T-helper 1 cell treated with Interleukin-12 subunit alpha and Interleukin-12 subunit beta and Interleukin-4 antibody, amounts not matched to agents 30 μg/mL and 1 μg/mL, for 36 hours (primary cell): ENCODE data around the gene HOXD10.

Experiments
- H3K27ac Mint-ChIP-seq: one replicate; pipeline ENCODE4 v1.8.0; 2021; ENCODE audit warnings: mild to moderate bottlenecking, mixed read lengths
- H3K27me3 Mint-ChIP-seq: one replicate; pipeline ENCODE4 v1.8.0; 2021; ENCODE audit warnings: low read depth, mixed read lengths
- H3K36me3 Mint-ChIP-seq: one replicate; pipeline ENCODE4 v1.8.0; 2021; ENCODE audit warnings: low read depth, mixed read lengths
- H3K4me1 Mint-ChIP-seq: one replicate; pipeline ENCODE4 v1.8.0; 2021; ENCODE audit warnings: low read depth, mixed read lengths
- H3K4me3 Mint-ChIP-seq: one replicate; pipeline ENCODE4 v1.8.0; 2021; ENCODE audit warnings: mild to moderate bottlenecking, moderate library complexity, mixed read lengths
- H3K9me3 Mint-ChIP-seq: one replicate; pipeline ENCODE4 v1.8.0; 2021; ENCODE audit warnings: mixed read lengths

Gene HOXD10

DNA sequence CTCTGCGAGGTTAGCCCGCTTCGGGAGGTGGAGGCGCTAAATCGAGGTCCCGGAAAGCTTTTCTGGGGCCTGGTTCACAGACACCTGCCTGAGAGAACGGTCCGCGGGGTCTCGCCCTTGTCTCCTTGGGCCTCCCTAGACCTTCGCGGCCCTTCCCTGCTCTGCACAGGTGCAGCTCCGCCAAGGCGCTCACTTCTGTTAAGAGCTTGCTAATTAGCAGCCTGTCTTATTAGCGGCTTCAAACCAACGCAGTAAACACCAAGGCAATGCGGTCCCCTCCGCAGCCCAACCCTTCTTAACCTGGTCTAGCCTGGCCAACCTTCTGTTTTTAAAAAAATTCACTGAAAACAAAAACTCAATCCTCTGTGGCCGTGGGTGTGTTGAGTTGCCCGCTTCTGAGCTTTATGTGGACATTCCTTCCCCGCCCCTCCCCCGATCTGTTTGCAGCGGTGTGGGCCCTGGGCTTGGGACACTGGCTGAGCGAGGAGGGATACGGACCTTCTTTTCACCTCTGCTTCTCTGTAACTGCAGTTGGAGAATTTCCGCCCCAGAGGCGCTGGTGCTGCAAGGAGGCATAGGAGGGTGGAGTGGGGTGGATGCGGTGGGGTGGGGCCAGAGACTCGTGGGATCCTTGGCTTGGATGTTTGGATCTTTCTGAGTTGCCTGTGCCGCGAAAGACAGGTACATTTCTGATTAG is 31.4 kb downstream of the HOXD10 start:
- H3K9me3 Mint-ChIP-seq: no peaks in the 10 kb centered on the region
- no peaks in the 10 kb centered on the region for H3K4me1 Mint-ChIP-seq
- peaks cover 93% of the 10 kb centered on the region for H3K27me3 Mint-ChIP-seq
- no peak overlapping the region for H3K27ac Mint-ChIP-seq
- H3K36me3 Mint-ChIP-seq: no peaks in the 10 kb centered on the region
- no peak overlapping the region for H3K4me3 Mint-ChIP-seq

DNA sequence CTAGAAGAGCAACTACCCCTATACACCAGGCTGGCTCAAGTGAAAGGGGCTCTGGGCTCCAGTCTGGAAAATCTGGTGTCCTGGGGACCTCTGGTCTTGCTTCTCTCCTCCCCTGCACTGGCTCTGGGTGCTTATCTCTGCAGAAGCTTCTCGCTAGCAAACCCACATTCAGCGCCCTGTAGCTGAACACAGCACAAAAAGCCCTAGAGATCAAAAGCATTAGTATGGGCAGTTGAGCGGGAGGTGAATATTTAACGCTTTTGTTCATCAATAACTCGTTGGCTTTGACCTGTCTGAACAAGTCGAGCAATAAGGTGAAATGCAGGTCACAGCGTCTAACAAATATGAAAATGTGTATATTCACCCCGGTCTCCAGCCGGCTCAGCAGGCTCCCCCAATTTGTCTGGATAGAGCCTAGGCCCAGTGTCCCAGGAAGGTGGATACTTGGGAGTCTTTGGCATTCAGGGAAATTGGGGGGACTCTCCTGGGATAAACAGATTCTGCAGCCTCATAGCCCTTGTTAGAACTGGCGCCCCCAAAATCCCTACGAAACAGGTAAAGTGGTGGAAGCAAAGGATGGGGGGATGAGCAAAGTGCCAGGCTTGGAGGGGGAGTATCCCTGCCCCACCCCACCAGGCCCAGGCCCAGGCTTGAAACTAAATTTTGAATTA is 32.3 kb downstream of the HOXD10 start:
- Mint-ChIP-seq H3K9me3 (no peaks in the 10 kb centered on the region), H3K36me3 (no peaks in the 10 kb centered on the region), H3K27ac (no peak overlapping the region), H3K27me3 (peaks cover 93% of the 10 kb centered on the region), H3K4me1 (no peaks in the 10 kb centered on the region), H3K4me3 (no peak overlapping the region)

DNA sequence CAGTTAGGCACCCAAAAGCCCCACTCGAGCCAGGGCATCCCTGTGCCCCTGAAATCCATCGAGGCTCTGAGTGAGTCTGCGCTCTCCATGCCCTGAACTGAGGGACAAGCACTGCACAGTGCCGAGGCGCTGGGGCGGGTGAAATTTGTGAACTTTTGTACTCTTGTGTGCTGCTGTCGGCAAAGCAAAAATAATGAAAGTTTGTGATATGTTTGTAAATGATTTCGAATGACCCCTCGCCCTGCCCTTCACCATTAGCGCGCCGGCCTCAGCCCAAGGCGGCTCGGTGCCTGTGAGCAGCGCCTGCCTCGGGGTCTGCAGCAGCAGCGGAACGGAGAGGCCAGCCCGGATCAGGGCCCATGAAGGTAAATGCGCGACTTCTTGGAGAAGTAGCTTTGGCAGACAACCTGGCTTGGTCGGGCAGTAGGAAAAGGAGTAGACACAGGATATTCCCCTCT is 32.9 kb downstream of the HOXD10 start:
- H3K27me3 Mint-ChIP-seq: peaks cover 93% of the 10 kb centered on the region
- H3K9me3 Mint-ChIP-seq: no peaks in the 10 kb centered on the region
- H3K4me1 Mint-ChIP-seq: no peaks in the 10 kb centered on the region
- H3K36me3 Mint-ChIP-seq: no peaks in the 10 kb centered on the region
- no peak overlapping the region for H3K4me3 Mint-ChIP-seq
- no peak overlapping the region for H3K27ac Mint-ChIP-seq

DNA sequence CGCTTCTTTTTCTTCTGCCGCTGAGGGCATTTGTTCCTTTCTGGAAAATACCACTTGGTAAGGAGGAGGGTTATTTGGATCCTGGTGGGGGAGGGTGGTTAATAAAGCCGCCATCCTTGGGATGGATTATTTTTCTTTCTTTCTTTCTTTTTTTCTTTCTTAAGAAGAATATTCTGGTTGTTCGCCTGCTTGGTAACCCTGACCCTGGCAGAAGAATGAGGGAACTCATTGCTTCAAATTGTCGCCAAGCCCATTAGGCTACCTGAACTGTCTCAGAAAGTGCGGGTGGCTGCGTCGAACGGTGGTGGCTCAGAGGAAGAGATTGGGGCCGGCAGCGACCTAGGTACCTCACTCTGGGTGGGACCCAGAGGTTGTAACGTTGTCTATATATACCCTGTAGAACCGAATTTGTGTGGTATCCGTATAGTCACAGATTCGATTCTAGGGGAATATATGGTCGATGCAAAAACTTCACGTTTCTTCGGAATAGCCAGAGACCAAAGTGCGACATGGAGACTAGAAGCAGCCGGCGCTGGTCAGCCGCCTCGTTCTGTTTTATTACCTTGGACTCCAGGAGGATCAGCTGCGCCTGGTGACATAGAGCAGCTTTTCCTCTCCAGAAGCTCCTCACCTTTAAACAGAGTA is 33.5 kb downstream of the HOXD10 start:
- H3K27ac Mint-ChIP-seq: no peak overlapping the region
- H3K4me1 Mint-ChIP-seq: no peaks in the 10 kb centered on the region
- no peaks in the 10 kb centered on the region for H3K36me3 Mint-ChIP-seq
- H3K9me3 Mint-ChIP-seq: no peaks in the 10 kb centered on the region
- H3K4me3 Mint-ChIP-seq: no peak overlapping the region
- H3K27me3 Mint-ChIP-seq: peaks cover 93% of the 10 kb centered on the region

DNA sequence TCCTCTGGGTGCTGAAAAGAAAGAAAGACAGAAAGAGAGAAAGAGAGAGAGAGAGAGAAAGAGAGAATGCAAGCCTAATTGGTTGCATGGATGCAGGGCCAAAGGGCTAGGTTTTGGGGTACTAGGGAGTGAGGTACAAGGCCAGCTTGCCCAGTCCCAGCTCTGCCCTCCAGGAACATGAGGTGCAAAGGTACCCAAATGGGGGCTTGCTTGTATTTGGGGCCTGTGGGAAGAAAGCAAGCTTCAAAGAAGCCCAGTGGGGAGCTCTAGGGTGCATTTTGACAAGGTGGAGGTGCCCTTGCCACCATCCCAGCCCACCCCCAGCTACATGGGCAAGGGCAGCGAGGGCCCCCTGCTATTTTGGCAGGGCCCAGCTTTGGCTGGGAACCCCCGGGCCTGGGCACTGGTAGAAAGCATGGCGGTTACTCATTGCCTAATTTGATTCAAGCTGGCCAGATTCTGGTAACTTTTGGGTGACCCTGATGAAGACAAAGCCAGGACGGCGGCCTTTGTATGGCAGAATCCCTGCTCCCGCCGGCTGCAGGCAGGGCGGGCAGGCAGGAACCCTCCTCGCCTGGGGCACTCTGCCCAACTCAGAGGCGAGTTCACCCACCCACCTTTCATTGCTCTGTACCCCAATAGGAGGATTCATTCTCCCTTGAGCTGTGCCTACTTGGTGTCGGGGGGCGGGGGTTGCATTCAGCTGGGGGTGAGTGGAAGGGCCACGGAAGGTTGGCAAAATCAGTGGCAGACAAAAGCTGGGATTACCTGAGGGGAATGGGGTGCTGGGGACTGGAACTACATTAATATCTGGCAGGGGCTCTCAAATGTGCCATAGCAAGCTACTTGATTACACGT is 34.2 kb downstream of the HOXD10 start:
- no peaks in the 10 kb centered on the region for H3K9me3 Mint-ChIP-seq
- no peak overlapping the region for H3K27ac Mint-ChIP-seq
- H3K36me3 Mint-ChIP-seq: no peaks in the 10 kb centered on the region
- no peaks in the 10 kb centered on the region for H3K4me1 Mint-ChIP-seq
- H3K4me3 Mint-ChIP-seq: no peak overlapping the region
- peaks cover 93% of the 10 kb centered on the region for H3K27me3 Mint-ChIP-seq

DNA sequence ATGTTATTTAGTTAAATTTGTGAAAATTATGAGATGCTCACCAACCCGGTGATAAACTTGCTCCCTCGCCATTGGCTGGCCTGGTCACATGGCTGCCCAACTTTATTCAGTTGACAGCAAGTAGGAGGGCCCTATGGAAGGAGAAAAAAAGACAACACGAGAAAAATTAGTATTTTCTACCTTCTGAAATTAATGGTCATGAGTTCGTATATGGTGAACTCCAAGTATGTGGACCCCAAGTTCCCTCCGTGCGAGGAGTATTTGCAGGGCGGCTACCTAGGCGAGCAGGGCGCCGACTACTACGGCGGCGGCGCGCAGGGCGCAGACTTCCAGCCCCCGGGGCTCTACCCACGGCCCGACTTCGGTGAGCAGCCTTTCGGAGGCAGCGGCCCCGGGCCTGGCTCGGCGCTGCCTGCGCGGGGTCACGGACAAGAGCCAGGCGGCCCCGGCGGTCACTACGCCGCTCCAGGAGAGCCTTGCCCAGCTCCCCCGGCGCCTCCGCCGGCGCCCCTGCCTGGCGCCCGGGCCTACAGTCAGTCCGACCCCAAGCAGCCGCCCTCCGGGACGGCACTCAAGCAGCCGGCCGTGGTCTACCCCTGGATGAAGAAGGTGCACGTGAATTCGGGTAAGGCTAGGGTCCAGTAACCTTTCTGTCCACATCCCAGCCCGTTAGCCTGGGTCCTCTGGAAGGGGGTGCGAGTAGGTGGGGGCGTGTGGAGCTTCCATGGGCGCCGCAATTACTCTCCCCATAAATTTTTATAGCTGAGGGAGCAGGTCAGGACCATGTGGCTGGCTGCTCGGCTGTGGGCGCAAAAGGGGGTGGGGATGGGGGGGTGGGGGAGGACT is 35.1 kb downstream of the HOXD10 start, which contains the start of gene HOXD4:
TSS of gene HOXD4 (plus strand) at position 109 of the 846 bp plus-strand sequence. CDS start at position 193, 84 bp downstream.
- no peaks in the 10 kb centered on the region for H3K4me1 Mint-ChIP-seq
- no peak within 1 kb of the TSS for H3K27ac Mint-ChIP-seq
- no peaks in the 10 kb centered on the region for H3K36me3 Mint-ChIP-seq
- H3K4me3 Mint-ChIP-seq: no peak within 1 kb of the TSS
- no peaks in the 10 kb centered on the region for H3K9me3 Mint-ChIP-seq
- H3K27me3 Mint-ChIP-seq: peaks cover 93% of the 10 kb centered on the region

DNA sequence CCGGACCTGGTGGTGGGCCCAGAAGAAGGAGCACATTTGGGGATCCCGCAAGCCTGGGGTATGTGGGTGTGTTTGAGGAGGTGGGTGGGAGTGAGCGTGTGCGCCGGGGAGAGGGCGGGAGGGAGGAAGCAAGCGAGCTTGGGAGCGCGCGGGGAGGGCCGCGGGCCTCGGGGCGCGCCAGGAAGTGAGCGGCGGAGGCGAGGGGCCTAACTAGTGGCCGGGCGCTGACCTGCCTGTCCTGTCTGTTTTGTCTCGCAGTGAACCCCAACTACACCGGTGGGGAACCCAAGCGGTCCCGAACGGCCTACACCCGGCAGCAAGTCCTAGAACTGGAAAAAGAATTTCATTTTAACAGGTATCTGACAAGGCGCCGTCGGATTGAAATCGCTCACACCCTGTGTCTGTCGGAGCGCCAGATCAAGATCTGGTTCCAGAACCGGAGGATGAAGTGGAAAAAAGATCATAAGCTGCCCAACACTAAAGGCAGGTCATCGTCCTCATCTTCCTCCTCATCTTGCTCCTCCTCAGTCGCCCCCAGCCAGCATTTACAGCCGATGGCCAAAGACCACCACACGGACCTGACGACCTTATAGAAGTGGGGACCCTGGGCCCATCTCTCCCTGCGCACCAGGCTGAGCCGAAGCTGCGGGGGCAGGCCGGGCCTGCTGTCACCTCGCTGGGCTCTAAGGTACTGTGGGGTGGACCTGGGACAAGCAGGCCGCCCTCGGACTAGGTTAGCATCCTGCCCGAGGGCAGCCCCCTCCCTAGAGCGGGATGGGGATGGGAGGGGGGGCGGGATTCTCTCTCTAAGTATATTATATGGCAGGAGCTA is 36.0 kb downstream of the HOXD10 start:
- H3K4me1 Mint-ChIP-seq: peaks cover 2% of the 10 kb centered on the region
- H3K4me3 Mint-ChIP-seq: no peak overlapping the region
- H3K27ac Mint-ChIP-seq: no peak overlapping the region
- H3K27me3 Mint-ChIP-seq: peaks cover 91% of the 10 kb centered on the region
- peaks cover 2% of the 10 kb centered on the region for H3K36me3 Mint-ChIP-seq
- H3K9me3 Mint-ChIP-seq: no peaks in the 10 kb centered on the region

DNA sequence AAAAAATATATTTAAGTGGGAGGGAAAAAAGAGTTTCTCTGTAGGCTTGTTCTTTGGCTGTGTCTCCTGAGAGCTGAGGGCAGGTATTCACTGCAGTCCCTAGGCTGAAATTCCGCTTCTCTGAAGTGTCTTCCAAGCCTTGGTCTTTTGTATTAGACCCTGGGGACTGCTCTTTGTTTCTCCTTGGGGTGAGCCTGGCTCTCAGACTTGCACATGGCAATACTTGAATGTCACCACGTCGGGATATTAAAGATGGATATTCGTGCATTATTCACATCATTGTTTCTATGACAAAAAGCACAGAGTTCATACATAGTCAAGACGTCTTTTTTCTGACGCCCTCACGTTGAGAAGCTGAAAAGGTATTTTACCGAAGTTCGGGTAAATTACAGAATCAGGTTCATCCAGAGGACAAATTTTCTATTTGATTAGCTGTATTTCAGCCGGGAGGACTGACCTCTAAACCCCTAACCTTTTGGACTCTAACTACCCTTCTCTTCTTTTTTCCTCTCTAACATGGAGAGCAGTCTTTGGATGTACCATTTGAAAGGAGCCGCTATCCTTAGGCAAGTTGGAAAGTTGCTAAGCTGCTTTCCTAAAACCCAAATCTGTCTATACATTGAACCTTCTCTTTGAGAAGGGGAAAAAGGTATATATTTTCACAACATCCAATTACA is 38.1 kb downstream of the HOXD10 start:
- no peak overlapping the region for H3K4me3 Mint-ChIP-seq
- no peaks in the 10 kb centered on the region for H3K9me3 Mint-ChIP-seq
- peaks cover 2% of the 10 kb centered on the region for H3K4me1 Mint-ChIP-seq
- H3K36me3 Mint-ChIP-seq: peaks cover 4% of the 10 kb centered on the region
- H3K27me3 Mint-ChIP-seq: peaks cover 90% of the 10 kb centered on the region
- H3K27ac Mint-ChIP-seq: no peak overlapping the region

DNA sequence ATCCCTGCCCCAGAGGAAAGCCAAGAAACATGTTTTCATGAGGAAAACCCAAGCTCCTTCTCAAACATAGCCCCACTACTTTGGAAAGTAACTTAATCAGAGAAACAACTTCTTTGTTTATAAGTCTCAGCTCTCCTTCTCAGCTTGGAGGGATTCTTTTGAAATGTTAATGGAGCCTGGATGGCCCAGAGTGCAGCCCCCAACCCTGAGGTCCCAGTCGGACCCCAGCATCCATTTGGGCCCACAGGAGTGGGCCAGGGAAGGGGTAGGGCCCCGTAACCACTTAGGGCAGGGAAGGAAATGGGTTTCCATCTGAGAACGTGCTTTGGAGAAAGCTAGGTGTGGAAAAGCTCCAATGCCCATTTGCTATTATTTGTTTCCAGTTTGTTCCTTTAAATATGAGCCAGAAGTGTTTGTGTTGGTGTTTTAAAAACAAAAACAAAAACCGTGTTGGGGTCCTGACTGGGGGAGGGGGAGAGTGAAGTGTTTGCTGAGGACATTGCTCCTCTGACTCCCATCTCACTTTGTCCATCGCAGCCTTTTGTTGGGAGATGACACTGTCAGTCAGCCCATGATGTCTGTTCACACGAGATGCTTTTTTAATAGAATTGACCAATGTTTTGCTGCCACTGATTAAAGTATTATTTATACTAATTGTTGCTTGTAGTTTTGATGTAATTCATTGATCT is 38.9 kb downstream of the HOXD10 start:
- peaks cover 4% of the 10 kb centered on the region for H3K36me3 Mint-ChIP-seq
- no peak overlapping the region for H3K4me3 Mint-ChIP-seq
- no peak overlapping the region for H3K27ac Mint-ChIP-seq
- H3K9me3 Mint-ChIP-seq: no peaks in the 10 kb centered on the region
- H3K27me3 Mint-ChIP-seq: peaks cover 88% of the 10 kb centered on the region
- peaks cover 2% of the 10 kb centered on the region for H3K4me1 Mint-ChIP-seq

DNA sequence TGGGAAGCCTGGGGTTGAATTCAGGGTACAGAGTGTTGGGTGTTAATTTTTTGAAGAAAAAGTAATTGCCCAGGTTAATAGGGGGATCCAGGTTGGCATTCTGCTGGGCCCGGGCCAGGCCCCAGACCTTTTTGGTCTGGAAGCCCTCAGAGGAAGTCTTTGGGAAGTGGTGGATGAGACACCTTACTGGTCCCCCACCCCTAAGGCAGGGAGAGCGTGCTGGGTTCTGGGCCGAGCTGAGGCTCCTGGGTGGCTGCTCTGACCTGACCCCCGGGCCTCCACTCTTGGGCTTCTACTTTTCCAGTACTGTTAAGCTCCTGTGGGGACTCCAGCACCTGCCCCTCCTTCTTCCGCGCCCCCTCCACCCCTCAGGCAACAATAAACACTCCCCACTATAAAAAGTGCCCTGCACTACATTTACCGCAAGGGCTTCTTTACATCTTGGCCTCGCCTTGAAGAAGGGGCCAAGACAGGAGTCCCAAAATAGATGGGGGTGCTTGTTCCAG is 39.8 kb downstream of the HOXD10 start:
- Mint-ChIP-seq H3K27ac (no peak overlapping the region), H3K9me3 (no peaks in the 10 kb centered on the region), H3K27me3 (peaks cover 88% of the 10 kb centered on the region), H3K4me1 (peaks cover 2% of the 10 kb centered on the region), H3K4me3 (no peak overlapping the region), H3K36me3 (peaks cover 6% of the 10 kb centered on the region)

DNA sequence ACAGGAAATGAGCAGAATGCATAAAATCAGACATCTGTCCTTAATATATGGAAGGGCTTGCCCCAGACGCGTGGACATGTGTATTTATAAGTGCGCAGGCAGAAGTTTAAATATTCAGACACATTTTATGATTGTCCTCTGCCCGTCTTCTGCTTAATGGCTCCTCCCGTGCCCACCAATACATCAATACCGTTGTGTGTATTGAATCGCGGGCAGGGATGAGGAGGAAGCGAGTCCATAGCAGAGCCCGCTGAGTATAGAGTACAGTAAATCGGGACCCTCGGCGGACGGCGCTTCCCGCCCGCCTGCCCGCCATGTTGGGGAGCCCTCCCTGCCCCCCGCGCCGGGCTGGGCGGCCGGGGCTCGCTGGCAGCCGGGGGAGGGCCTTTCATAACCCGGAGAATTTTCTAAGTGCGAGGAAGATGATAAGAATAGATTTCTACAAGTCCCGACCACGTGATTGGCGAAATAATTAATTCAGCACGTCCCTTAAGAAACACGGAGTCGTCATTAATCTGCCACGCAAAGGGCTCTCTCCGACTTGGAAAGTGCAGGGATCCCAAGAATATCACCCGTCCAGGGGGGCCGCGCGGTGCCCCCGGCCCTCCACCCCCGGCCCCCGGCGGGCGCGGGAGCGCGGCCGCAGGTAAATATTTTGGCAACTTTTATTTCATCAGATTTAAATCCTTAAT is 40.4 kb downstream of the HOXD10 start, which contains the start of gene HOXD3:
TSS of gene HOXD3 (plus strand) at position 501 of the 692 bp plus-strand sequence. CDS start 11,808 bp downstream, outside the sequence.
- Mint-ChIP-seq H3K27ac (peak within 1 kb of the TSS; percentile 57), H3K4me1 (peaks cover 2% of the 10 kb centered on the region), H3K4me3 (peak within 1 kb of the TSS; percentile 38), H3K9me3 (no peaks in the 10 kb centered on the region), H3K36me3 (peaks cover 6% of the 10 kb centered on the region), H3K27me3 (peaks cover 91% of the 10 kb centered on the region)
